Measurements from ENCODE around the gene TRMT44.
"Not testable (repeated sequence)": the region's sequence is repeated elsewhere in the genome, so short reads cannot be mapped to it uniquely, and the experiment has no call there.

The TRMT44 gene

GRCh38 chr4:8440492-8441311 lies at the start of gene TRMT44, which contains the start of gene ACOX3:
TRMT44 (plus strand) TSS chr4:8440777; CDS start chr4:8440823, 46 bp downstream.
ACOX3 (minus strand) TSS chr4:8440723; CDS start chr4:8416521, 24,202 bp downstream.
- no peak for FAIRE-seq

DNA sequence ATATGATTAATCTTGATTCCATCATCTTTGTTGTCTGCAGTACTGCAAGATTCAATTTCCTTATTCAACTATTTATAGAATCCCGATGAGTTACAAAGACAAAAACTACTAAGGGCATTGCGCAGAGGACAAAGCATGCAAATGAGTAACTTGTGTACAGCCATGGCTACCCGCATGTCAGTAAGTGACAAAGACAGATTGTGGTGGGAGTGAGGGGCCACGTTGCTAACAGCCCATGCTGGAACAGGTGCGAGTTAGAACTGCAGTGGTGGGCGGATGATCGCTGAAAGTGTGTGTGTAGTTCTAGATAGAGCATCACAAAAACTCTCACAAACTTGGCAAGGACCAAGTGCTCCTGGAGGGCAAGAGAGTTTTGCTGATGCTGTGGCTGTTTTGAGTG lies 49.5 kb upstream of the TRMT44 start:
- FAIRE-seq: no peak

GRCh38 chr4:8391972-8392371 lies 48.6 kb upstream of the TRMT44 start:
- FAIRE-seq: no peak

DNA sequence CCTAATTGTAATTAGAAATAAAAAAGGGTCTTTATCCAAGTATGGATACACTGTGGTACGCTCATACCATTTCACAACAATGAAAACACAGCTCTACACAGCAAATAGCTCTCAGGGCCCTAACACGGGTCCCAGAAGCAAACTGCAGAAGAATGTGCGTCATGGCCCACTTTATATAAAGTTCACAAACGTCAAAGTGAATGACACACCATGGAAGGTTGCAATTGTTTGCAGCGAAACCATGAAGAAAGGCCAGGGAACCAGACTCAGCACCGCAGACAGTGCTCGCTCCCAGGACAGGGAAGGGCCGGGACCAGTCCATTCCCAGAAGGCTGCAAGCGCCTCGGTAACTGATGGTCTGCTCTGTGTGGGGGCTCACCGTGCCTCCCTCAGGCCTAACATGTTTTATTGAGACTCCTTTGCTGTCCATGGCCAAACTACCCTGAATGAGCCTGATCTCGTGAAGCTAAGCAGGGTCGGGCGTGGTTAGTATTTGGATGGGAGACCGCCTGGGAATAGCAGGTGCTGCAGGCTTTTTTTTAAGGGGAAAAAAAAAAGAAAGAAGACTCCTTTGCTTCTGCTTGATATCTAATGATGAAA lies 47.9 kb upstream of the TRMT44 start:
- FAIRE-seq: no peak

GRCh38 chr4:8393593-8394038 lies 47.0 kb upstream of the TRMT44 start:
- no peak for FAIRE-seq

GRCh38 chr4:8394061-8394519 lies 46.5 kb upstream of the TRMT44 start:
- FAIRE-seq: no peak

DNA sequence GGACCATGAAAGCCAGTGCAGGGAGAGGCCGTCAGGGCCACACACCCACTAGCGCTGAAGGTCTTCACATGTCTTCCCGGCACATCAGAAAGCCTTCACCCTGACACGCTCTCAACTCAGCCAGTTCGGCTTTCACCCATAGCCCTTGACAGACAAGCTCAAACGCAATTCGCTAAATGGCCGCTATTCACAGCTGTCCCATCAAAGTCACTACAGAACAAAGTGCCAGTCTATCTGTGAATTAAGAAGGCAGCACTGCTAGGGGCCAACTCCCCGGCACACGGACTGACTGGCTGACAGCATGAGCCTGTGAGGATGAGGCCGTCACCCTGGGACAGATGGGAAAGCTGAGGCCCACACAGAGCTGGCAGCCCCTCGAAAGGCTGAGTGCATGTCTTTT lies 45.8 kb upstream of the TRMT44 start:
- FAIRE-seq: no peak

GRCh38 chr4:8395504-8396296 lies 44.9 kb upstream of the TRMT44 start:
- FAIRE-seq: no peak

GRCh38 chr4:8396762-8397406 lies 43.7 kb upstream of the TRMT44 start:
- no peak for FAIRE-seq

DNA sequence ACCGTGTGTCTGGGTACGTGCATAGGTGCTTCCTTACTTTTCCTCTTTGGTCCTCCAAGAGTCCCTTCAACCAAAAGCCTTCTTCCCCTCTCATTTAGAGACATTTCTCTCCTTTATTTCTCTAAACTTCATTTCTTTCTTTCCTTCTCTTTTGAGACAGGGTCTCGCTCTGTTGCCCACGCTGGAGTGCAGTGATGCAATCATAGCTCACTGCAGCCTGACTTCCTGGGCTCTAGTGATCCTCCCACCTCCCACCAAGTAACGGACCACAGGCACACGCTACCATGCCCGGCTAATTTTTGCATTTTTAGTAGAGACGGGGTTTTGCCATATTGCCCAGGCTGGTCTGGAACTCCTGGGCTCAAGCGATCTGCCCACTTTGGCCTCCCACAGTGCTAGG lies 42.2 kb upstream of the TRMT44 start:
- no peak for FAIRE-seq

GRCh38 chr4:8399298-8399697 lies 41.3 kb upstream of the TRMT44 start:
- FAIRE-seq: no peak

- FAIRE-seq: no peak
Observed at GRCh38 chr4:8400632-8401325, 39.8 kb upstream of the TRMT44 start.

GRCh38 chr4:8401665-8402064 lies 38.9 kb upstream of the TRMT44 start:
- FAIRE-seq: no peak

DNA sequence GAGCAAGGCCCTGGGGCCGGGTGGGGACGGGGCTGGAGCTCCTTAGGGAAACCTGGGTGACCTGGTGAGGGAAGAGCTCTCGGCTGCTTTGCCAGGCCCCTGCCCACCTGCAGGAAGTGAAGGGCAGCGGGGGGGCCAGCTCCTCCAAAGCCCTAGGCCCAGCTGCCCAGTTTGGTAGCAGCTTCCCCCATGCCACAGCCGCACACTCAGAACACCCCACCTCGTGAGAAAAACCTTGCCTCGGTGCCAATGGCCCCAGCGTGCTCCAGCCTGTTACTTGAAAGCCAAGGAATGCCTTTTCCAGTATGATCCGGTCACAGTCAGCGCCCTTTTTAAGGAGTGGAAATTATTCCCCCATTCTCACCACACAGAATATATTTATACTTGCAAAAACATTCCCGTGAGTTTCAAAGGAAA lies 38.4 kb upstream of the TRMT44 start:
- FAIRE-seq: no peak

DNA sequence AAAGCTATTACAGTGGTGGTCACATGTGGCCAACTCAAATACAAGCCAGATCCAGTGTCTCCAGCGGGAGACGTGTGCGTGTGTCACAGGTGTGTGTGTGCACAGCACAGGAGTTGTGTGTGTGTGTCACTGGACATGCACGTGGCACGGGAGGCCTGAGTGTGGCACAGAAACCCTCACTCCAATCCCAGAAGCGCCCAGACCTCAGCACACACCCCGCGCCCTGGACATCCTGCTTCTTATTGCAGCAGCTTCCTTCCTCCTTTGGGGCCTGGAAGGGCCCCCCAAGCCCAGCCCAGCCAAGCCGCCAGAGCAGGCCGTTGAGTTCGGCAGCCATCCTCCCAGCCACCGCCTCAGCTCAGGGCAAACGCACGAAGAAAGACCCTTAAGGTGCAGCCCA lies 37.9 kb upstream of the TRMT44 start:
- no peak for FAIRE-seq

GRCh38 chr4:8403173-8403753 lies 37.3 kb upstream of the TRMT44 start:
- no peak for FAIRE-seq

GRCh38 chr4:8403976-8404375 lies 36.6 kb upstream of the TRMT44 start:
- no peak for FAIRE-seq

- FAIRE-seq: no peak
Observed at GRCh38 chr4:8404791-8405515, 35.6 kb upstream of the TRMT44 start.

DNA sequence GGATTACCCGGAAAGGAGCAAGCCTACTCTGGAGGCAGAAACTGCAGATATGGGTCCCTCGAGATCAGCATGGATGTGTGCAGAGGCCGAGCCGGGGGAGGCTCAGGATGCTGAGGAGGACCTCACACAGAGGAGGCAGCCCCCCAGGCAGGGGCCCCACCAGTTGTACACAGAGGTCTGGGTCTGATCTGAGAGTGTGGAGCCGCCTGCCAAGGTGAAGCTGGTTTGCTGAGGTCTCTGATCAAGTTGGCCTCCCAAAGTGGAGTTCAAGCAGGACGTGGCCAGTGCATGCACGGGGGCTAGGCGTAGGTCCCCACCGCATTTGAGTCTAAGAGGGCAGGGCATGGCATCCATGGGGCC lies 35.1 kb upstream of the TRMT44 start:
- no peak for FAIRE-seq

- FAIRE-seq: not testable (repeated sequence)
Observed at GRCh38 chr4:8406887-8407286, 33.7 kb upstream of the TRMT44 start.

GRCh38 chr4:8407316-8407715 lies 33.3 kb upstream of the TRMT44 start:
- no peak for FAIRE-seq

All from colon (tissue), 2 donors.